GM19239 (cell line): ENCODE results near the gene CAND2.
"Not testable (repeated sequence)": the region's sequence is repeated elsewhere in the genome, so short reads cannot be mapped to it uniquely, and the experiment has no call there.

ENCODE experiments used
- DNase-seq: peaks from one replicate; pipeline ENCODE4 v3.0.0; 2011; ENCODE audit warnings: low spot score; ENCODE audit not compliant: insufficient read length
- FAIRE-seq: peaks from 2 replicates; lab custom pipeline; 2011; peaks lifted over from hg19 to GRCh38; lab: Jason Lieb, UNC

Gene CAND2

DNA sequence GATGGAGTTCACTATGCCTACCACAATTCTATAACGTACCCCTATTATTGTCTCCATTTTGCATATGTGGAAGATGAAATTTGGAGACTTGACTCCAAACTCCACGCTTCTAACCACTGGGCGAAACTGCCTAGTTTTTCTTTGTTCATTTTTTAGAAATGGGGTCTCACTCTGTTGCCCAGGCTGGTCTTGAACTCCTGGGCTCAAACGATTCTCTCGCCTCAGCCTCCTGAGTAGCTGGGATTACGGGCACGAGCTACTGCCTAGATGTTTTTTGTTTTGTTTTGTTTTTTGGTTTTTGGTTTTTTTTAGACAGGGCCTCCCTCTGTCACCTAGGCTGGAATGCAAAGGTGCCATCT lies 45.5 kb downstream of the CAND2 start:
- no peak for DNase-seq
- FAIRE-seq: no peak

GRCh38 chr3:12842469-12842868 lies 46.0 kb downstream of the CAND2 start:
- DNase-seq (no peak), FAIRE-seq (no peak)

- DNase-seq (no peak), FAIRE-seq (no peak)
Observed at GRCh38 chr3:12845811-12846210, 49.3 kb downstream of the CAND2 start.

- no peak for DNase-seq
- no peak for FAIRE-seq
Observed at GRCh38 chr3:12852201-12852600, 55.7 kb downstream of the CAND2 start.

DNA sequence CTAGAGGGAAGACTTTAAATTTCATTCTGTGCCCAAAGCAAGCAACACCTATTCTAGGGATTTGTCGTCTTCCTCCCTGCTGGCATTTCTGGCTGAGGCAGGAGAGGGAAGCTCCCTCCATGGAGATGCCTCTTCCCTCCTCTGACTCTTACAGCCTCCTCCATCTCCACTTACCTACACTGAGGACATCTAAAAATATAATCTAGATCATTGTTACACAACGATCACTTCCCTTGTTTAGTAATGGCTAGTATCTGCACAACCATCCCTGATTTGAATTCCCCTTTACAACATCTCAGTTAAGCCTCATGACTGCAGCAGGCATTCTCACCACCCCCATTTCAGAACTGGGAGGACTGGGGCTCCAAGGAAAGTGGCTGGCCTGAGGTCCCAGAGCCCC lies 57.4 kb downstream of the CAND2 start:
- not testable (repeated sequence) for DNase-seq, FAIRE-seq

DNA sequence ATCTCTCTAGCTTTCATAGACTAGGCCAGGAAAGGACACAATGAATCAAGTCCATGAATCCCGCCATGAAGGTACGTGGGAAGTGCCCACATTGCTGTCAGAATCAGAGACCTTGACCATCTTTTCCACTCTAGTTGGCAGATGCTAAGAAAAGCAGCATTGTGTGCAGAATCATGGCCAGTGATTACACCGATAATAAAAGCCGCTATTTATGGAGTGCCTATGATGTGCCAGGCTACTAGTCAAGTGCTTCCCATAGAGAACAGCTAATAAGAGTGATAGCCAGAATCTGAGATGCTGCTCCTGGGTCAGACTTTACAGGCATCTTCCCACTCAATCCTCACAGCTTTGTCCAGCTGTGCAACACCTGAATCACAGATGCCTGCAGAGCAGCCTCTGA lies 58.1 kb downstream of the CAND2 start:
- no peak for DNase-seq
- FAIRE-seq: no peak

GRCh38 chr3:12856626-12857025 lies 60.1 kb downstream of the CAND2 start:
- FAIRE-seq (no peak), DNase-seq (no peak)

DNA sequence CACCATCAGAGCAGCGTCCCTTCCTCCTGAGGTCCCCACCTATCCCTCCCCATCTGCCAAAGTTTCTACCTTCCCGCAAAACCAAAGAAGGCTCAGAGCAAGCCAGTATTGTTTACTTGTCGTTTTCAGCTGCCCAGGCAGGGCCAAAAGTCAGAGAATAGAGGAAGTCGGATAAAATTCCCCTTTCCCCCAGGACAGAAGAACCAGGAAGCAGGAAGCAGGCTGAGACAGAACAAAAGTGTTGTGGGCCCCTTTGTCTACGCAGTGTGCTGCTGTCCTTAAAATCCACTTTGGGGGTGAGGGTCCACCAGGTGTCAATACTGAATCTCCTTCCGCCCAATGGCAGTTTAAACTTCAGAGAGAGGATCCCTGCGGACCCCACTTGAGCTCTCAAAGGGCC lies 63.4 kb downstream of the CAND2 start:
- FAIRE-seq (no peak), DNase-seq (no peak)

GRCh38 chr3:12861611-12862010 lies 65.1 kb downstream of the CAND2 start:
- FAIRE-seq (no peak), DNase-seq (no peak)

- DNase-seq (no peak), FAIRE-seq (no peak)
Observed at GRCh38 chr3:12862387-12862786, 65.9 kb downstream of the CAND2 start.

DNA sequence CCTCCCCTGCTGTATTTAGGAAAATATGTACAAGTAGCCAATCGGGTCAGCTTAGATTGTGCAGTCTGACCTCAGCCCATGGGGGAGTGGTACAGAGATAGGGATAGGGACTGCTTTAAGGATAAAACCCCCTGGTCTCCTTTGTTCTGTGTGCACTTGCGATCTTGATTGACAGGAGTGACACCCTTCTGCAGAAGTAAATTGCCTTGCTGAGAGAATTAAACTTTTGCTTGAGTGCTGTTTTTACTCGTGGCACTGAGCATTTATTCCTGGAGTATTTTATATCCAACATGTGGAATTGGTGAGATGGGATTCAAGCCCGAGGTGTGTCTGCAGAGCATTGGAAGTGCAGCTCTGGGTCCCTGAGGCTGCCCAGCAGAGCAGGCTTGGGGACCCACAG lies 68.8 kb downstream of the CAND2 start:
- FAIRE-seq (no peak), DNase-seq (no peak)

DNA sequence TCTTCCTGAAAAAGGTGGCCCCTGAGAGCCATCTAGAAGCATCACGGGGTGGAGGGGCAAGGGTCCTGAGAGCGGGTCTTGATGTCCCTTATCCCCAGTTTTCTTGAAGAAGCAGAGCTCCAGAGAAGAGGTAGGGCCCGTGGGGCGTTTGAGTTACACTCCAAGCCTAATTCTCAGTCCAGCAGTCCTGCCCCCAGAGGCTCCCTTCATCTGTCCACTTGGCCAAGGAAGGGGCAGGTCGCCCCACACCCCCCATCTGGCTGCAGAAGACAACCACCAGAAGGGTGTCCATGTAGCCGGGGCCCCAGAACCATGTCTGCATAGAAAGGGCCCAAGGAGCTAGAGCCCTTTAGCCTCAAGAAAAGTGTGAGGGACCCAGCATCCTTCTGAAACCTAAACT lies 70.4 kb downstream of the CAND2 start:
- no peak for FAIRE-seq
- no peak for DNase-seq

DNA sequence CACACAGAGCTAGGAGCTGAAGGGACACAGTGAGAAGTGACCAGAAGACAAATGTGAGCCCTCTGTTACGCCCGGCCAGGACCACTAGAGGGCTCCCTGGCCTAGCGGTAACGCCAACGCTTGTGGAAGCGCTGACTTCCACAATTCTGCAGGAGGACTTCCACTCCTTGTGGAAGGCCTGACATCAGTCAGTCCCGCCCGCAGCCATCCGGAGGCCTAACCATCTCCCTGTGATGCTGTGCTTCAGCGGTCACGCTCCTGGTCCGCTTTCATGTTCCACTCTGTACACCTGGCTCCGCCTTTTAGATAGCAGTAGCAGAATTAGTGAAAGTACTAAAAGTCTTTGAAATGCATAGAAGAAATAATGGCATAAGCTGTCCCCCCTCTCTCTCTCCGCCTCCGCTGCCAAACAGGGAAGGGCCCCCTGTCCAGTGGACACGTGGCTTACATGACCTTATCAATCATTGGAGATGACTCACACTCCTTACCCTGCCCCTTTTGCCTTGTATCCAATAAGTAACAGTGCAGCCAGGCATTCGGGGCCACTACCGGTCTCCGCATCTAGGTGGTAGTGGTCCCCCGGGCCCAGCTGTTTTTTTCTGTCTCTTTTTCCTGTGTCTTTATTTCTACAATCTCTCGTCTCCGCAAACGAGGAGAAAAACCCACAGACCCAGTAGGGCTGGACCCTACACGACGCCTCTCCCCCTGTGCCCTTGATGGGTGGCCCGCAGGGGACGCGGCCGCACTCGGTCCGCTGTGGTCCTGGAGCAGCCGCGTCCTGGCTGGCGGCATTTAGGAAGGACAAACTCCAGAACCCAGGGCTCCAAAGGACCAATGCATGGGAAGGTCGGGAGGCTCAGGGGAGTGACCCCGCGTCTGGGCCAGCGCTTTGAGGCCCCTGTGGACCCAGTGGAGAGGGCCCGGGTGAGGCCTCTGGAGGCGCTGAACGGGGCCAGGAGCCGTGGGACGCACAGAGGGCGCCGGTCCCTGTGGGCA lies 71.9 kb downstream of the CAND2 start:
- FAIRE-seq: peak; percentile 86
- peak; percentile 73 for DNase-seq

GRCh38 chr3:12869035-12869621 lies 72.6 kb downstream of the CAND2 start:
- DNase-seq (peak; percentile 67), FAIRE-seq (no peak)

GRCh38 chr3:12870942-12871341 lies 74.5 kb downstream of the CAND2 start:
- DNase-seq (no peak), FAIRE-seq (no peak)

GRCh38 chr3:12871404-12871983 lies 75.0 kb downstream of the CAND2 start:
- FAIRE-seq (no peak), DNase-seq (no peak)

DNA sequence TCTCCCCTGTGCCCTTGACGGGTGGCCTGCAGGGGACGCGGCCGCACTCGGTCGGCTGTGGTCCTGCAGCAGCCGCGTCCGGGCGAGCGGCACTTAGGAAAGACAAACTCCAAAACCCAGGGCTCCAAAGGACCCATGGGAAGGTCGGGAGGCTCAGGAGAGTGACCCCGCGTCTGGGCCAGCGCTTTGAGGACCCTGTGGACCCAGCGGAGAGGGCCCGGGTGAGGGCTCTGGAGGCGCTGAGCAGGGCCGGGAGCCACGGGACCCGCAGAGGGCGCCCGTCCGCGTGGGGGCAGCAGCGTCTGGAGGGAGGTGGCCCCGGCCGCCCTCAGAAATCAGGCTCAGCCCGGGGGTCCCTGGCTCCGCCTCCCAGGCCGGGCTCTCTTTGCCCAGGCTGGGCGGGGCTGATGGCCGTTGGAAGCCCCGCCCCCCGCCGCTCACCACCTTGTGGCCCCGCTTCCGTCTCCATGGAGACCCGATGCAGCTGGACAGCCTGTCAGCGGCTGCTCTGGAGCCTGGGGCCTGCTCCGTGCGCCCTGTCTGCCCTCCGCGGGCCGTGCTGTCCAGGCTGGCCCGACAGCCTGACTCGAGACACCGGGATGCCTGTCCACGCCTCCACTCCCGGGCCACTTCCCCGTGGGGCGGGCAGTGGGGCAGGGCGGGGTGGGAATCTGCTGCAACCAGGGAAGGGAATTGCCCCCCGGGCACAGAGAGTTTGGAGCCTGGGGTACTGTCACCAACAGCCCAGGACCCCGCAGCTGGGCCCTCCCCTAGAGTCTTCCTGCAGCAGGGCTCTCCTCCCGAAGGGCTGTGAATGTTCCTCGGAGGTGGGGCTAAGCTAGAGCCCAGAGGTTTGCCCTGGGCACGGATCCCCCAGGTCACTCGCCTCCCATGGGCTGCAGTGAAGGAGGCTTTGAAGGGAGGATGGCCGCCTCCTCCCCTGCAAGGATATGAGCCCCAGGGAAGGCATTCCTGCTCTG lies 79.7 kb downstream of the CAND2 start:
- FAIRE-seq (no peak), DNase-seq (no peak)

DNA sequence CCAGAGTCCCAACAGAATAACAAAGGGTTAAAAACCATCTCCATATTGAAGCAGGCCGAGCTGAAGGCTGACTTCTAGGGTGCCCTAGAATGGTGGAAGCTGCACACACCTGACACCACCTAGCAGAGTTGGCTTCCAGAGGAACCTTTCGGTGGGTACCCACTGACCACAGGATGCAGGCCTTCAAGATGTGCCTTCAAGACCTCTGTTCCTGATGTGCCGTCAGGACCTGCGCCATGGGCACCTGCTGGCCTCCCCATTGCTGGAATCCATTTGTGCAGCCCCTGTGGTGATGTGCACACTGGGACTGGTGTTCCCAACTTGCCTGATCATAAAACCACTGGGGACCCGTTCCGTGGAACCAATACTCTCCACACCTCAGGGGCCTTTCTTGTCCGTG lies 80.6 kb downstream of the CAND2 start:
- no peak for FAIRE-seq

GRCh38 chr3:12878141-12878574 lies 81.7 kb downstream of the CAND2 start:
- DNase-seq: no peak
- FAIRE-seq: no peak

More for the DNA sequence above, 80.6 kb downstream of the CAND2 start:
- DNase-seq: no peak

DNA sequence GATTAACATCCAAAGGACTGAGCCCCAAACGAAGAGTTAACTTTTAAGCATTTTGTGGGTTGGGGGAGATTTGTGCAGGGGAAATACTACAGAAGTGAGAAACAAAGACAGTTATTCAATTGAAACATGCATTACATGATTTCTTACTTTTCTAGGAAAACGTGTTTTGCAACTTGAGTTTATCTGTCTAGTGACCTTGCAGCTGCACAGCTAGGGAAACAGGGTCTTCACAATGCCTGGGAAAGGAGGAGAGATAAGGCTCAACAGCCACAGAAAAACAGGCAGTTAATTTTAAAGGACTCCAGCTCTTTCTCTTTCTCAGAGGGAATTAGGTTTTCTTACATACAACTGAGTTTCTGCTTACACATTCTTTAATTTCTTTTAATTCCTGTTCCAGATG lies 82.3 kb downstream of the CAND2 start:
- not testable (repeated sequence) for FAIRE-seq, DNase-seq
